WTC11 (cell line): ENCODE data around the gene AKT1S1. TPM values are rescaled to one million over a fixed set of nuclear protein-coding genes. Genes with fewer than 3 reads are reported as not detected.

Experiments
- ATAC-seq: fragments of 200-7000 bp; cut with Tn5 transposase; 2 replicates; pipeline ENCODE4 v1.10.0; 2021; ENCODE audit warnings: mild to moderate bottlenecking, moderate library complexity
- CTCF ChIA-PET: fragments of 300-600 bp; sonication (Branson Sonifier 250); formaldehyde crosslinking; loops from one replicate; lab custom pipeline; 2021; ENCODE audit warnings: antibody characterized with exemption; lab: Charles Lee
- POLR2A ChIA-PET: fragments of 350-600 bp; sonication (Branson Sonifier 250); formaldehyde crosslinking; loops from one replicate; lab custom pipeline; 2021; ENCODE audit warnings: antibody characterized with exemption; lab: Charles Lee
- DNase-seq: peaks from one replicate; pipeline ENCODE4 v3.0.0; 2021; ENCODE audit warnings: low spot score
- H3K27ac Mint-ChIP-seq: 2 replicates; pipeline ENCODE4 v1.8.0; 2021; ENCODE audit warnings: mixed read lengths
- H3K27me3 Mint-ChIP-seq: 2 replicates; pipeline ENCODE4 v1.8.0; 2021; ENCODE audit warnings: low read depth, mild to moderate bottlenecking, moderate library complexity, mixed read lengths
- H3K36me3 Mint-ChIP-seq: 2 replicates; pipeline ENCODE4 v1.8.0; 2021; ENCODE audit warnings: mixed read lengths
- H3K4me1 Mint-ChIP-seq: 2 replicates; pipeline ENCODE4 v1.8.0; 2022; ENCODE audit warnings: mixed read lengths
- H3K4me3 Mint-ChIP-seq: 2 replicates; pipeline ENCODE4 v1.8.0; 2021; ENCODE audit warnings: mild to moderate bottlenecking, moderate library complexity, mixed read lengths
- H3K9me3 Mint-ChIP-seq: 2 replicates; pipeline ENCODE4 v1.8.0; 2021; ENCODE audit warnings: mixed read lengths
- ELF4 ChIP-seq: sonication (generic); formaldehyde crosslinking; IDR thresholded peaks from 2 replicates; pipeline ENCODE4 v1.8.1; 2022; ENCODE audit warnings: low read depth, mild to moderate bottlenecking, moderate library complexity, missing genetic modification reagents
- ERG ChIP-seq: fragments of 250-450 bp; sonication (Bioruptor Pico); IDR thresholded peaks from 2 replicates; pipeline ENCODE4 v1.8.0; 2021; ENCODE audit warnings: mild to moderate bottlenecking
- ESRRA ChIP-seq: sonication (generic); formaldehyde crosslinking; IDR thresholded peaks from 2 replicates; pipeline ENCODE4 v1.8.1; 2022; ENCODE audit warnings: mild to moderate bottlenecking, missing genetic modification reagents, borderline replicate concordance
- ETV6 ChIP-seq: sonication (generic); formaldehyde crosslinking; IDR thresholded peaks from 2 replicates; pipeline ENCODE4 v1.8.1; 2022; ENCODE audit warnings: mild to moderate bottlenecking, missing genetic modification reagents
- FOXK1 ChIP-seq: sonication (generic); formaldehyde crosslinking; IDR thresholded peaks from 2 replicates; pipeline ENCODE4 v1.8.0; 2022; ENCODE audit warnings: mild to moderate bottlenecking, moderate library complexity, missing genetic modification reagents
- GRHL2 ChIP-seq: fragments of 250-450 bp; sonication (Bioruptor Pico); IDR thresholded peaks from 2 replicates; pipeline ENCODE4 v1.8.0; 2022; ENCODE audit warnings: mild to moderate bottlenecking, moderate library complexity; ENCODE audit not compliant: insufficient replicate concordance, severe bottlenecking
- IRF2 ChIP-seq: sonication (generic); formaldehyde crosslinking; IDR thresholded peaks from 2 replicates; pipeline ENCODE4 v1.8.0; 2022; ENCODE audit warnings: low read depth, missing genetic modification reagents, borderline replicate concordance
- JAZF1 ChIP-seq: fragments of 250-450 bp; sonication (Bioruptor Pico); IDR thresholded peaks from 2 replicates; pipeline ENCODE4 v1.9.0; 2021; ENCODE audit warnings: moderate library complexity, mild to moderate bottlenecking, inconsistent platforms
- KAT7 ChIP-seq: sonication (generic); formaldehyde crosslinking; IDR thresholded peaks from 2 replicates; pipeline ENCODE4 v1.8.1; 2023; ENCODE audit warnings: missing genetic modification reagents, mild to moderate bottlenecking, borderline replicate concordance
- MLX ChIP-seq: sonication (generic); formaldehyde crosslinking; IDR thresholded peaks from 2 replicates; pipeline ENCODE4 v1.8.1; 2023; ENCODE audit warnings: mild to moderate bottlenecking, missing genetic modification reagents, moderate library complexity
- MYBL2 ChIP-seq: sonication (generic); formaldehyde crosslinking; IDR thresholded peaks from 2 replicates; pipeline ENCODE4 v1.8.1; 2023; ENCODE audit warnings: mild to moderate bottlenecking, moderate library complexity, missing genetic modification reagents
- NFATC4 ChIP-seq: fragments of 250-450 bp; sonication (Bioruptor Pico); IDR thresholded peaks from 2 replicates; pipeline ENCODE4 v1.9.0; 2021; ENCODE audit warnings: mild to moderate bottlenecking
- PRDM15 ChIP-seq: sonication (generic); formaldehyde crosslinking; IDR thresholded peaks from 2 replicates; pipeline ENCODE4 v1.8.0; 2022; ENCODE audit warnings: missing genetic modification reagents
- SP1 ChIP-seq: sonication (generic); formaldehyde crosslinking; conservative IDR thresholded peaks from 2 replicates; pipeline ENCODE4 v1.8.1; 2022; ENCODE audit warnings: missing genetic modification reagents
- TEAD4 ChIP-seq: sonication (generic); formaldehyde crosslinking; IDR thresholded peaks from 2 replicates; pipeline ENCODE4 v1.8.0; 2022; ENCODE audit warnings: mild to moderate bottlenecking, missing genetic modification reagents
- ZBTB43 ChIP-seq: sonication (generic); formaldehyde crosslinking; IDR thresholded peaks from 2 replicates; pipeline ENCODE4 v1.8.1; 2023; ENCODE audit warnings: mild to moderate bottlenecking, missing genetic modification reagents
- ZNF219 ChIP-seq: sonication (generic); formaldehyde crosslinking; IDR thresholded peaks from 2 replicates; pipeline ENCODE4 v1.8.0; 2023; ENCODE audit warnings: missing genetic modification reagents, mild to moderate bottlenecking, borderline replicate concordance
- ZNF281 ChIP-seq: sonication (generic); formaldehyde crosslinking; IDR thresholded peaks from 2 replicates; pipeline ENCODE4 v1.8.0; 2023; ENCODE audit warnings: mild to moderate bottlenecking, missing genetic modification reagents
- ZNF416 ChIP-seq: fragments of 250-450 bp; sonication (Bioruptor Pico); IDR thresholded peaks from 2 replicates; pipeline ENCODE4 v1.9.0; 2021; ENCODE audit warnings: mild to moderate bottlenecking, inconsistent platforms
- ZNF512 ChIP-seq: sonication (generic); formaldehyde crosslinking; IDR thresholded peaks from 2 replicates; pipeline ENCODE4 v1.8.1; 2022; ENCODE audit warnings: missing genetic modification reagents, borderline replicate concordance
- ZNF671 ChIP-seq: fragments of 250-450 bp; sonication (Bioruptor Pico); IDR thresholded peaks from 2 replicates; pipeline ENCODE4 v1.8.0; 2021; ENCODE audit warnings: mild to moderate bottlenecking
- total RNA-seq: library from RNA; stranded (reverse); gene quantifications from 3 replicates; pipeline ENCODE4 v1.2.3, GENCODE V29; 2021

AKT1S1 gene
- total RNA-seq, 1 experiment from 2014 or later = 47.8 TPM

GRCh38 chr19:49873834-49874233, 3.3 kb downstream of the AKT1S1 start:
- H3K27me3 Mint-ChIP-seq = no peaks in the 10 kb centered on the region
- no peak overlapping the region for H3K4me3 Mint-ChIP-seq
- no peak for TF ChIP-seq ZNF416 (CRISPR knock-in tag)
- TF ChIP-seq ETV6 (CRISPR knock-in tag) = no peak
- no peak for TF ChIP-seq ZNF219
- no peak for TF ChIP-seq ZBTB43
- no peak for TF ChIP-seq SP1 (CRISPR knock-in tag)
- TF ChIP-seq ZNF671 (CRISPR knock-in tag) = no peak
- TF ChIP-seq ELF4 (CRISPR knock-in tag) = no peak
- TF ChIP-seq ESRRA (CRISPR knock-in tag) = no peak
- TF ChIP-seq FOXK1 (CRISPR knock-in tag) = no peak
- TF ChIP-seq TEAD4 = no peak
- no peak for TF ChIP-seq JAZF1 (CRISPR knock-in tag)
- TF ChIP-seq KAT7 (CRISPR knock-in tag) = no peak
- no peak for TF ChIP-seq PRDM15 (CRISPR knock-in tag)
- no peak for TF ChIP-seq NFATC4
- TF ChIP-seq ERG = no peak
- TF ChIP-seq MYBL2 (CRISPR knock-in tag) = no peak
- no peak for TF ChIP-seq ZNF512 (CRISPR knock-in tag)
- no peak for DNase-seq
- CTCF ChIA-PET = no interaction called here
- peak overlapping the region; percentile 65; the same call in 1 of the 2 replicates for H3K27ac Mint-ChIP-seq
- H3K9me3 Mint-ChIP-seq = no peaks in the 10 kb centered on the region
- POLR2A ChIA-PET = no interaction called here
- peaks cover 21% of the 10 kb centered on the region for H3K4me1 Mint-ChIP-seq
- no peak for ATAC-seq
- peaks cover 2% of the 10 kb centered on the region for H3K36me3 Mint-ChIP-seq

- Mint-ChIP-seq H3K4me3 (no peak overlapping the region), H3K9me3 (peaks cover 3% of the 10 kb centered on the region; the same call in 1 of the 2 replicates), H3K27me3 (no peaks in the 10 kb centered on the region), H3K4me1 (peaks cover 16% of the 10 kb centered on the region), H3K36me3 (no peaks in the 10 kb centered on the region), H3K27ac (no peak overlapping the region)
- CTCF ChIA-PET = no interaction called here
- DNase-seq (no peak), ATAC-seq (no peak)
- POLR2A ChIA-PET = no interaction called here
- no peak for TF ChIP-seq ZNF281 (CRISPR knock-in tag)
- TF ChIP-seq FOXK1 (CRISPR knock-in tag) = no peak
- TF ChIP-seq MLX (CRISPR knock-in tag) = no peak
- no peak for TF ChIP-seq GRHL2
- no peak for TF ChIP-seq IRF2
Observed at GRCh38 chr19:49873129-49873521, 4.0 kb downstream of the AKT1S1 start.
